ENCODE data around the gene CNTNAP2.

The CNTNAP2 gene

DNA sequence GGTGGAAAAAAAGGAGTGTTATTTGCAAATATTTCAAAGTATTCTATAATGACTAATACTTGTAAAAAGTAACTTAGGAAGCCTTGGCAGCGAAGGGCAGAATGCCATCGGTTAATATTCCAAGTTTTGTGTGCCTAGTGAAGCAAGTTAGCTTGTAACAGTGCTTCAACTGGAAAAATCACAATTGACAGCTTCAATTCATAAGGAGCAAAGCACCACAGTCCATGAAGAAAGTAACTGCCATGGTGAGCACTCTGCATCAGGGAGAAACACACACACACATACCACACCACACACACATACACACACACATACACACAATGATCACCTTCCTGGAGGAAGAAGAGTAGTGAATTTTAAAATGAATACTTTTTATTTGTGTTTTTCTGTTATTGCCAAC lies 298.3 kb downstream of the CNTNAP2 start:
- no peak overlapping the region for H3K4me3 ChIP-seq (ENCODE audit: low read depth, low read length)
- TF ChIP-seq, protein P1, sequence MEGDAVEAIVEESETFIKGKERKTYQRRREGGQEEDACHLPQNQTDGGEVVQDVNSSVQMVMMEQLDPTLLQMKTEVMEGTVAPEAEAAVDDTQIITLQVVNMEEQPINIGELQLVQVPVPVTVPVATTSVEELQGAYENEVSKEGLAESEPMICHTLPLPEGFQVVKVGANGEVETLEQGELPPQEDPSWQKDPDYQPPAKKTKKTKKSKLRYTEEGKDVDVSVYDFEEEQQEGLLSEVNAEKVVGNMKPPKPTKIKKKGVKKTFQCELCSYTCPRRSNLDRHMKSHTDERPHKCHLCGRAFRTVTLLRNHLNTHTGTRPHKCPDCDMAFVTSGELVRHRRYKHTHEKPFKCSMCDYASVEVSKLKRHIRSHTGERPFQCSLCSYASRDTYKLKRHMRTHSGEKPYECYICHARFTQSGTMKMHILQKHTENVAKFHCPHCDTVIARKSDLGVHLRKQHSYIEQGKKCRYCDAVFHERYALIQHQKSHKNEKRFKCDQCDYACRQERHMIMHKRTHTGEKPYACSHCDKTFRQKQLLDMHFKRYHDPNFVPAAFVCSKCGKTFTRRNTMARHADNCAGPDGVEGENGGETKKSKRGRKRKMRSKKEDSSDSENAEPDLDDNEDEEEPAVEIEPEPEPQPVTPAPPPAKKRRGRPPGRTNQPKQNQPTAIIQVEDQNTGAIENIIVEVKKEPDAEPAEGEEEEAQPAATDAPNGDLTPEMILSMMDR (IDR thresholded peaks at IDR 0.05; ENCODE audit: control insufficient read depth, extremely low read depth, insufficient read depth): no peak
- no peak for DNase-seq (ENCODE audit: low read depth)

DNA sequence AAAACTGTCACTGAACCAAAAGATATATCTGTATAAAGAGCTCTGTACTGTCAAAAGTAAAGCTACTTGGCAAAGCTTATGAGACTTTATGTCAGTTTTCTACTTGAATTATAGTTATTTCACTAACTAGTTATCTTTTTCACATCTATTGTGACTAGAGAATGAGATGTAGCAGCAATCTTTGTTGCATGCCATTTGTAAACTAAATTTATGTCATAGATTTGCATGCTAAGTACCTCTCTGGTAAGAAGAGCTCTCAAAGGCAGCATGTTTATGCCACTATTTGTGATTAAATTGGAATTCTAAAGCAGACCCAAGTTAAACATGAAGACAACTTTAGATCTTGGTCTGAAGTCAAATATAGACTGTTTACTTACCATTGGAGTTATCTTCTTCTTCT lies 300.6 kb downstream of the CNTNAP2 start:
- TF ChIP-seq, protein P1 (IDR thresholded peaks at IDR 0.05; ENCODE audit: control insufficient read depth, extremely low read depth, insufficient read depth): no peak
- no peak for DNase-seq (ENCODE audit: low read depth)
- no peak overlapping the region for H3K4me3 ChIP-seq (ENCODE audit: low read depth, low read length)

DNA sequence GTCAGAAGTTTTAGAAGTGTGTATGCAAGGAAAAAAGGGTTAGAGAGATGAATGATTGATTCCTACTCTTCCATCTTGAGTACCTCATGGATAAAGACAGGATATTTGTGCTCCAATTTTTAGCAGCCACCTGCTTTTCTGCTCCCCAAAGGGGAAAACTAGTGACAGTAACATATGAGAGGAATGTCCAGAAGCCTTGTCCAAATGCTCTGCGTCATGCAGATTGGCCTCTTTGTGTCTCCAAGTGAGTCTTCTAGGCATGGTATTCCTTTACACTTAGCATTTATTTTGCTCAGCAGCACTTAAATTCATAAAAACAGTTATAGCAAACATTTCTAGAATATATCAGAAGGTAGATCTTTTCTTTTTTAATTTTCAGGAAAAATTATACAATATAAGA lies 306.8 kb downstream of the CNTNAP2 start:
- no peak overlapping the region for H3K4me3 ChIP-seq (ENCODE audit: low read depth, low read length)
- no peak for DNase-seq (ENCODE audit: low read depth)
- TF ChIP-seq, protein P1 (IDR thresholded peaks at IDR 0.05; ENCODE audit: control insufficient read depth, extremely low read depth, insufficient read depth): no peak

DNA sequence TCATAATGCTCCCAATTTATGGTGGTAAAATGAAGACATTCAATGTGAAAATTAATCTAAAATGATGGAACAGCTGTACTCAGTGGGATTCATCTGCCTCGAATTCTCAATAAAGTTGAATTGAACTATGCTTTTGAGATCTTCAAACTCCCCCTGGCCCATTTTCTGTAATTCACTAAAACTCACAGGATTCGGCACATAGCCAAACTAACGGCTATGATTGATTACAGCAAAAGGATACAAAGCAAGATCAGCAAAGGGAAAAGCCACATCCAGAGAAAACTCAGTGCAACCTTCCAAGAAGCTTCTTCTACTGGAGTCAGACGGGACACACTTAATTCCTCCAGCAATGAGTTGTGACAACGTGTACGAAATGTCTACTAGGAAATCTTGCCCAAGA lies 307.5 kb downstream of the CNTNAP2 start:
- no peak overlapping the region for H3K4me3 ChIP-seq (ENCODE audit: low read depth, low read length)
- TF ChIP-seq, protein P1 (IDR thresholded peaks at IDR 0.05; ENCODE audit: control insufficient read depth, extremely low read depth, insufficient read depth): no peak
- no peak for DNase-seq (ENCODE audit: low read depth)

DNA sequence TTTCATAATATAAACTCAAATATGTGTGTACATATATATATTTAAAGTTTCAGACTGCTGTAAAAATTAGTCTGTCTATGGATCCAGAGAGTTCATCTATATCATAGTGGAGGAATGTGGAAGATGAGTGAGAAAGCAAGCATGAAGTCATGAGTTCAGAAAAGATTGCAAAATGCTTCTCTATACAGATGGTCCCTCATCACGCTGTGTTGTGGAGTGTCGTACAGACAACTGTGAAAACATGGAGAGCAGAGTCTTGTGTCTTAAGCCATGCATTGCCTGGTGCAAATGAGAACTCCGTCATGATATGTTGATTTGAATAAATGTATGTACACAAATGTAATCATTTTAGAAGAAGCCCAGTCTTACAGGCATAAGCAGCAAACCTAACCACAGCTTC lies 316.9 kb downstream of the CNTNAP2 start:
- no peak for DNase-seq (ENCODE audit: low read depth)
- TF ChIP-seq, protein P1 (IDR thresholded peaks at IDR 0.05; ENCODE audit: control insufficient read depth, extremely low read depth, insufficient read depth): no peak
- H3K4me3 ChIP-seq (ENCODE audit: low read depth, low read length): no peak overlapping the region

DNA sequence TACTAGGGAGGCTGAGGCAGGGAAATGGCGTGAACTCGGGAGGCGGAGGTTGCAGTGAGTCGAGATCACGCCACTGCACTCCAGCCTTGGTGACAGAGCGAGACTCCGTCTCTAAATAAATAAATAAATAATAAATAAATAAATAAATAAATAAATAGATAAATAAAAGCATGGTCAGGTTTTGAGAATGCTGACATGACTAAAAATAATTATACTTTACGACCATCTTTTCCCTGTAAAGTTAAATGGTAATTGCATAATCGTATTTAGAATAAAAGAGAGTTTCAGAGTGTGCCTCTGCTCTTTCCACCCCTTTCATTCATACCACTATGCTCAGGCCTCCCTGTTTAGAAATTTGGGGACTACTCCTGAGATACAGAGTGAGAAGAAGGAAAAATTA lies 326.5 kb downstream of the CNTNAP2 start:
- no peak overlapping the region for H3K4me3 ChIP-seq (ENCODE audit: low read depth, low read length)

DNA sequence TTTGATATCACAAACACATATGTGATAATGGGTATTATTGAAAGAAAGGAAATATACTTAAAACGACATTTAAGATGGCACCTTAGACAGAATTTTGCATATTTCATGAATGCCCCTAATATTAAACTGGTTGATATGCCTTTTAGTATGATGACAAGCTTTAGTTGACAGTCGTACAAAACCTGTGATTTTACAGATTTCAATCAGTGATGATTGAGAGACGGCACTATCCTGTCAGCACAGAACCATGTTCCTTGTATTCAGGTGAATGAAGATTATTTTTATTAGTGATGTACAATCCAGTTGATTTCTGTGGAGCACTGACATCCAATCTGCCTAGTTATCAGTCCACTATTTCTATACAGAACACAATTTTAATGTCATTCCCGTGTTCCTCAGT lies 333.0 kb downstream of the CNTNAP2 start:
- TF ChIP-seq, protein P1 (IDR thresholded peaks at IDR 0.05; ENCODE audit: control insufficient read depth, extremely low read depth, insufficient read depth): no peak
- no peak for DNase-seq (ENCODE audit: low read depth)
- H3K4me3 ChIP-seq (ENCODE audit: low read depth, low read length): no peak overlapping the region

More for the DNA sequence above, 326.5 kb downstream of the CNTNAP2 start:
- no peak for DNase-seq (ENCODE audit: low read depth)
- TF ChIP-seq, protein P1 (IDR thresholded peaks at IDR 0.05; ENCODE audit: control insufficient read depth, extremely low read depth, insufficient read depth): no peak
